Thyroid gland (tissue), 4 donors: ENCODE data around the gene PLPP3. TPM values are rescaled to one million over a fixed set of nuclear protein-coding genes. Genes with fewer than 3 reads are reported as not detected.
A peak's percentile ranks its signal among the peaks of the same experiment; 100 is the strongest.

Experiments used
- DNase-seq, 2 donors: peaks; one replicate each; pipeline ENCODE4 v3.0.0-alpha.2; 2019
- H3K27ac ChIP-seq, 3 donors: fragments of 200-600 bp; sonication (generic); 1 replicate in 2 of 3; 2 replicates in 1 of 3; pipeline ENCODE4 v1.5.1; 2016 to 2019; ENCODE audit warnings: mild to moderate bottlenecking in 1 of 3, moderate library complexity in 1 of 3
- H3K27me3 ChIP-seq: fragments of 200-600 bp; sonication (generic); one replicate; pipeline ENCODE4 v1.5.1; 2019
- H3K36me3 ChIP-seq, 2 donors: fragments of 200-600 bp; sonication (generic); one replicate each; pipeline ENCODE4 v1.5.1; 2016 to 2019
- H3K4me1 ChIP-seq, 2 donors: fragments of 200-600 bp; sonication (generic); one replicate each; pipeline ENCODE4 v1.5.1; 2017 to 2019
- H3K4me3 ChIP-seq, 3 donors: fragments of 200-600 bp; sonication (generic); replicated peaks in 1 of 3; 1 replicate in 2 of 3; 2 replicates in 1 of 3; pipeline ENCODE4 v1.5.1; 2016; ENCODE audit warnings: mild to moderate bottlenecking in 1 of 3
- H3K9me3 ChIP-seq: fragments of 200-600 bp; sonication (generic); one replicate; pipeline ENCODE4 v1.5.1; 2017
- POLR2A ChIP-seq, 2 donors: fragments of 450-650 bp; IDR thresholded peaks; one replicate each; pipeline ENCODE4 v1.6.1; 2017; ENCODE audit warnings: antibody characterized with exemption in 2 of 2, mild to moderate bottlenecking in 2 of 2, moderate library complexity in 1 of 2
- WGBS, 2 donors: methylation state at CpG; one replicate each; pipeline ENCODE4 v1.1.5; 2017; 5-methylcytosine and 5-hydroxymethylcytosine counted together
- intact Hi-C: fragments of 100-400 bp; cut with DNase I; formaldehyde crosslinking; loops from one replicate; pipeline ENCODE4 v1.15.1; 2023
- total RNA-seq, 4 donors: library from RNA; depleted of rRNA; stranded (reverse); fragments of >200 nt; gene quantifications; one replicate each; pipeline ENCODE4 v1.2.3, GENCODE V29; 2016
- TF ChIP-seq, protein P1 (sequence below), 6 experiments: fragments of 200-600 bp in 3 of 6; fragments of 450-650 bp in 3 of 6; sonication (generic) in 3 of 6; IDR thresholded peaks; one replicate each; pipeline ENCODE4 v1.5.1; 2016 to 2019; ENCODE audit warnings: antibody characterized with exemption in 6 of 6, mild to moderate bottlenecking in 2 of 6, inconsistent platforms in 1 of 6, moderate library complexity in 1 of 6

Gene PLPP3
- total RNA-seq, 4 donors from 2014 or later: 257 to 764 (median 675) TPM

DNA sequence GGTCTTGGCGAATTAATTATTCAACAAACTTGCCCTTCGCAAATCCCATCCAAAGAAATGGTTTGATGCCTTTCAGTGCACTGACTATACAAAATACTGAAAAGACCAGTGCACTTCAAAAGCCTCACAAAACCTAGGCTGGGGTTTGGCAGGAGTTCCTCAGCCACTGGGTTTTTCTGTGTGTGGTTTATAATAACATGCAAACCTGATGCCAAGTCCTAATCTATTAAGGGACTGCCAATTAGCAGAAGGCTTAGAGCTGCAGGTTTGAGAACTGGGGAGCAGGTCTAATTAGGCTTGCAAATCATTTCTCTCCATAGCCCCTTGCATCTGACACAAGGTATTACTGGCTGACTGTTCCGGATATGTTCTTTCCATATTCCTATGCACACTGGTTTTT, 27.7 kb downstream of the PLPP3 start:
- peaks cover 93 to 97% of the 10 kb centered on the region in 2 donors for H3K4me1 ChIP-seq
- no peaks in the 10 kb centered on the region for H3K36me3 ChIP-seq
- H3K4me3 ChIP-seq: no peak overlapping the region
- H3K9me3 ChIP-seq: no peaks in the 10 kb centered on the region
- DNase-seq: peak; percentile 67
- 33 to 74% methylated on average over 3 of the region's 3 CpGs for WGBS, 2 donors
- no peak for TF ChIP-seq POLR2A (IDR thresholded peaks at IDR 0.05)
- TF ChIP-seq, protein P1, sequence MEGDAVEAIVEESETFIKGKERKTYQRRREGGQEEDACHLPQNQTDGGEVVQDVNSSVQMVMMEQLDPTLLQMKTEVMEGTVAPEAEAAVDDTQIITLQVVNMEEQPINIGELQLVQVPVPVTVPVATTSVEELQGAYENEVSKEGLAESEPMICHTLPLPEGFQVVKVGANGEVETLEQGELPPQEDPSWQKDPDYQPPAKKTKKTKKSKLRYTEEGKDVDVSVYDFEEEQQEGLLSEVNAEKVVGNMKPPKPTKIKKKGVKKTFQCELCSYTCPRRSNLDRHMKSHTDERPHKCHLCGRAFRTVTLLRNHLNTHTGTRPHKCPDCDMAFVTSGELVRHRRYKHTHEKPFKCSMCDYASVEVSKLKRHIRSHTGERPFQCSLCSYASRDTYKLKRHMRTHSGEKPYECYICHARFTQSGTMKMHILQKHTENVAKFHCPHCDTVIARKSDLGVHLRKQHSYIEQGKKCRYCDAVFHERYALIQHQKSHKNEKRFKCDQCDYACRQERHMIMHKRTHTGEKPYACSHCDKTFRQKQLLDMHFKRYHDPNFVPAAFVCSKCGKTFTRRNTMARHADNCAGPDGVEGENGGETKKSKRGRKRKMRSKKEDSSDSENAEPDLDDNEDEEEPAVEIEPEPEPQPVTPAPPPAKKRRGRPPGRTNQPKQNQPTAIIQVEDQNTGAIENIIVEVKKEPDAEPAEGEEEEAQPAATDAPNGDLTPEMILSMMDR (IDR thresholded peaks at IDR 0.05): no peak
- no peaks in the 10 kb centered on the region for H3K27me3 ChIP-seq
- intact Hi-C loops: no loop called here
- peak overlapping the region in 2 of 3 donors; percentile 32 to 59 for H3K27ac ChIP-seq

DNA sequence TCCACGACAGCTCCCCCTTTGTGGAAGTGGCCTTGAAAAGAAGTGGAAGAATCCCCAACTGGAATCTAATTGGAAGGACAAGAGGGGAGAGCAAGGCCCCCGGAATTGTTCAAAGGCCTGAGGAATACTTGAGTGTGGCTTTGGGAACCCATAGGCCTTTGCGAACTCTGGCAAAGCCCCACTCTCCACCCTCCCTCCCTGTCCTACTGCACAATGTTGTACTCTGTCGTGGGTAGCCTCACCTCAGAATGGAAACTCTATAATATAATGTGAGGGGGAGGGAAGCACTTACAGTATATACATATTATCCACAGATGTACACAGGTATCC, 28.5 kb downstream of the PLPP3 start:
- H3K9me3 ChIP-seq: no peaks in the 10 kb centered on the region
- peak overlapping the region; percentile 34 to 78 (median 59) for H3K27ac ChIP-seq
- intact Hi-C loops: no loop called here
- H3K27me3 ChIP-seq: no peaks in the 10 kb centered on the region
- H3K4me3 ChIP-seq: no peak overlapping the region
- DNase-seq: no peak
- TF ChIP-seq, protein P1 (IDR thresholded peaks at IDR 0.05): no peak
- TF ChIP-seq POLR2A (IDR thresholded peaks at IDR 0.05): no peak
- WGBS, 2 donors: 37 to 42% methylated on average over 4 of the region's 4 CpGs
- no peaks in the 10 kb centered on the region for H3K36me3 ChIP-seq
- peaks cover 97 to 100% of the 10 kb centered on the region in 2 donors for H3K4me1 ChIP-seq

DNA sequence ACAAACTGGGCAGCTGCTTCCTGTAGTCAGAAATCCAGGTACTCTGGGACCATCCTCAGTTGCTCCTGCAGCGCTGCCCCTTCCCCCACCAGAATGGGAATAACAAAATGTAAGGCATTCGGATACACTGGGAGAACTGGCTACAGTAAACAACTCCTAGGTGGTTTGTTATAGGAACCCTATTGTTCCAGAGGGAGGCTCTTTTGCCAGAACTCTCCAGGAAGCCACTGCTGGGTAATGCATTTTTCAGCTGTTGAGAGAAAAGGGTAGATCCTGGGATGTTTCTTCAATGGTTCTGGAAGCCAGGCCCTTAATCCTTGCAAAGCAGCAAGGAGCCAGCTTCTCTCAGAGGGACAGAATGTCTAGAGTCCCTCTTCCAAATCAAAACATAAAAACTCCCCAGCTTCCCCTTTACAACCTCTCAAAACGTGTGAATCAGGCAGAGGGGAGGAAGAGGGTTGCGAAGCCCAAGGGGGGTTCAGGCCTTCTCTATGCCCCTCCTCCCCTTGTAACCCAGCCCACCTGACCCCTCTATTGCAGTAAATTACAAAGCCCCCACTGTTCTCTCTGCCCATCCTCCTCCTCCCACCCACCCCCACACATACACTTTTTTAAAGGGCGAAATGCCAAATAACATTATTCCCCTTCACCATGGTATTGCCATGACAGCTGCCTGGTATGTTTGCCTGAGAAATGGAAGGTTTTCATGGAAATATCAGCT, 29.1 kb downstream of the PLPP3 start:
- WGBS, 2 donors: 60 to 67% methylated on average over 5 of the region's 5 CpGs
- Histone ChIP-seq H3K27ac (peak overlapping the region; percentile 34 to 78 (median 59)), H3K9me3 (no peaks in the 10 kb centered on the region), H3K36me3 (no peaks in the 10 kb centered on the region), H3K4me3 (no peak overlapping the region), H3K4me1 (peaks cover 96 to 100% of the 10 kb centered on the region in 2 donors), H3K27me3 (no peaks in the 10 kb centered on the region)
- TF ChIP-seq POLR2A (IDR thresholded peaks at IDR 0.05): no peak
- TF ChIP-seq, protein P1 (IDR thresholded peaks at IDR 0.05): no peak
- DNase-seq: no peak
- intact Hi-C loops: no loop called here

DNA sequence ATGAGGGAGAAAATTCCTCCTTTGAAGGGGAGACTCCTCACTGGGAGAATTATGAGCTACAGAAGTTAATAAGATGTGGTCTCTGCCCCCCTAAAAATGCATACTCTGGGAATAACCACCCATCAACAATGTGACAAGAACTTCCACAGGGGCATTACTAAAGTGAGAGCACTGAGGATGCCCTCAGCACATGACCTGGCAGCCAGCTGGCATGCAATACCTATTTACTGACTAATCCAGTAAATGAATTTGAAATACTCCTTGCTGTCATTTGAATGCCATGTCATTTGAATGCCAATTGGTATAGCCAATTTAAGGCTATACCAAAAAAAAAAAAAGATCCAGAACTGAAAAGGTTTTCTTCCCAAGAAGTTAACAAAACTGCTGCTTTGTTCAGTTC, 30.8 kb downstream of the PLPP3 start:
- Histone ChIP-seq H3K36me3 (no peaks in the 10 kb centered on the region), H3K27ac (peak overlapping the region; percentile 8 to 78 (median 76))
- intact Hi-C loops: no loop called here

DNA sequence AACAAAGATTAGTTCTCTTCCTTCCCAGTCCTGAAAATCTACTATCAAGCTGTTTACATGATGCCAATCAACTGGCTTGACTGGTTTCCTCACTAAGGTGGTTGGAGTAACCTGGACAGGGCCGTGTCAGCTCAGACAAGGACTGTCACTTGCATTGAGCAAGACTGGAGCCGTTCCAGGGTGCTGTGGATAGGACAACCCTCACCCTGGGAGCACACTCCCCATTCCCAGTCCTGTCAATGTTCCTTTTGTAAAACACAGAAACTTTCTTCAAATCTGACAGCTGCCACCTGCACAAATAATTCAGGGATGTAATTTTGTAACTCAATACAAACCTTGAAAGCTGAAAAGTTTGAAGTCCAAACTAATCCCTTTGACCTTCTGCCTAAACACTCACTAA, 31.4 kb downstream of the PLPP3 start:
- peak; percentile 81 to 84 for DNase-seq
- no peak overlapping the region for H3K4me3 ChIP-seq
- H3K27me3 ChIP-seq: no peaks in the 10 kb centered on the region
- H3K4me1 ChIP-seq: peaks cover 97 to 100% of the 10 kb centered on the region in 2 donors
- TF ChIP-seq, protein P1 (IDR thresholded peaks at IDR 0.05): no peak
- no peak for TF ChIP-seq POLR2A (IDR thresholded peaks at IDR 0.05)
- peak overlapping the region; percentile 76 to 78 (median 76) for H3K27ac ChIP-seq
- H3K9me3 ChIP-seq: no peaks in the 10 kb centered on the region
- intact Hi-C loops: no loop called here
- no peaks in the 10 kb centered on the region for H3K36me3 ChIP-seq
- 12 to 21% methylated on average over 2 of the region's 2 CpGs for whole genome bisulfite sequencing, 2 donors

More for the DNA sequence above, 30.8 kb downstream of the PLPP3 start:
- TF ChIP-seq, protein P1 (IDR thresholded peaks at IDR 0.05): no peak
- no peak for TF ChIP-seq POLR2A (IDR thresholded peaks at IDR 0.05)
- Histone ChIP-seq H3K4me3 (no peak overlapping the region), H3K9me3 (no peaks in the 10 kb centered on the region), H3K27me3 (no peaks in the 10 kb centered on the region), H3K4me1 (peaks cover 97 to 100% of the 10 kb centered on the region in 2 donors)
- DNase-seq: no peak
